Liver (tissue), 9 donors: ENCODE results near the gene RNF144A. TPM values are rescaled to one million over a fixed set of nuclear protein-coding genes. Genes with fewer than 3 reads are reported as not detected.

Experiments used
- DNase-seq: peaks from one replicate; pipeline ENCODE4 v3.0.0-alpha.2; 2017; ENCODE audit warnings: low spot score
- H3K27ac ChIP-seq, 2 donors: one replicate each; pipeline ENCODE4 v1.7.0; 2013; ENCODE audit warnings: inconsistent platforms in 2 of 2, low read length in 2 of 2, control low read depth in 1 of 2, low read depth in 1 of 2, mild to moderate bottlenecking in 1 of 2
- H3K27me3 ChIP-seq, 4 donors: one replicate each; pipeline versions ENCODE4 v1.6.1 to v1.7.0; 2013; ENCODE audit warnings: low read length in 3 of 4, inconsistent platforms in 1 of 4, mild to moderate bottlenecking in 1 of 4, moderate library complexity in 1 of 4; ENCODE audit not compliant: control insufficient read depth in 4 of 4, insufficient read depth in 4 of 4
- H3K36me3 ChIP-seq, 4 donors: one replicate each; pipeline versions ENCODE4 v1.6.1 to v1.7.0; 2013; ENCODE audit warnings: low read length in 3 of 4, mild to moderate bottlenecking in 3 of 4, low read depth in 1 of 4, moderate library complexity in 1 of 4; ENCODE audit not compliant: control insufficient read depth in 4 of 4, insufficient read depth in 3 of 4
- H3K4me1 ChIP-seq, 4 donors: one replicate each; pipeline versions ENCODE4 v1.6.1 to v1.7.0; 2013; ENCODE audit warnings: low read length in 3 of 4, mild to moderate bottlenecking in 3 of 4, moderate library complexity in 1 of 4; ENCODE audit not compliant: control insufficient read depth in 4 of 4, insufficient read depth in 4 of 4
- H3K4me3 ChIP-seq, 3 donors: one replicate each; pipeline versions ENCODE4 v1.6.1 to v1.7.0; 2013; ENCODE audit warnings: low read length in 3 of 3, control low read depth in 1 of 3, low read depth in 1 of 3, mild to moderate bottlenecking in 1 of 3
- H3K9ac ChIP-seq, 2 donors: one replicate each; pipeline ENCODE4 v1.7.0; 2013; ENCODE audit warnings: low read length in 2 of 2, mild to moderate bottlenecking in 2 of 2, moderate library complexity in 2 of 2, control low read depth in 1 of 2, low read depth in 1 of 2
- H3K9me3 ChIP-seq, 4 donors: one replicate each; pipeline versions ENCODE4 v1.6.1 to v1.7.0; 2013; ENCODE audit warnings: low read length in 3 of 4; ENCODE audit not compliant: control insufficient read depth in 4 of 4
- ATF3 ChIP-seq: IDR thresholded peaks from 2 replicates; pipeline ENCODE4 v1.6.1; 2016; ENCODE audit warnings: antibody characterized with exemption
- CTCF ChIP-seq: fragments of 150-350 bp; IDR thresholded peaks from 2 replicates; pipeline ENCODE4 v1.5.1; 2017; ENCODE audit warnings: improper control_type of control experiment, low read depth, low read length; ENCODE audit not compliant: missing input control
- EGR1 ChIP-seq, 2 donors: IDR thresholded peaks; 2 replicates each; pipeline ENCODE4 v1.6.1; 2016 to 2018; ENCODE audit warnings: antibody characterized with exemption in 2 of 2, low read depth in 2 of 2
- FOXA1 ChIP-seq: IDR thresholded peaks from 2 replicates; pipeline ENCODE4 v1.6.1; 2016; ENCODE audit warnings: antibody characterized with exemption
- FOXA2 ChIP-seq: IDR thresholded peaks from 2 replicates; pipeline ENCODE4 v1.6.1; 2016; ENCODE audit warnings: antibody characterized with exemption
- GABPA ChIP-seq, 2 donors: IDR thresholded peaks in 1 of 2; conservative IDR thresholded peaks in 1 of 2; 2 replicates each; pipeline ENCODE4 v1.6.1; 2016; ENCODE audit warnings: antibody characterized with exemption in 2 of 2, mild to moderate bottlenecking in 1 of 2, moderate library complexity in 1 of 2
- HNF4A ChIP-seq, 2 donors: conservative IDR thresholded peaks; 2 replicates each; pipeline ENCODE4 v1.6.1; 2016; ENCODE audit warnings: antibody characterized with exemption in 2 of 2, mild to moderate bottlenecking in 2 of 2
- HNF4G ChIP-seq: IDR thresholded peaks from 2 replicates; pipeline ENCODE4 v1.6.1; 2016; ENCODE audit warnings: antibody characterized with exemption
- JUND ChIP-seq, 2 donors: IDR thresholded peaks; 2 replicates each; pipeline ENCODE4 v1.6.1; 2016; ENCODE audit warnings: antibody characterized with exemption in 2 of 2
- MAX ChIP-seq: IDR thresholded peaks from 2 replicates; pipeline ENCODE4 v1.6.1; 2016; ENCODE audit warnings: antibody characterized with exemption
- NR2F2 ChIP-seq: IDR thresholded peaks from 2 replicates; pipeline ENCODE4 v1.6.1; 2016; ENCODE audit warnings: antibody characterized with exemption
- RAD21 ChIP-seq, 2 donors: IDR thresholded peaks; 2 replicates each; pipeline ENCODE4 v1.6.1; 2016; ENCODE audit warnings: antibody characterized with exemption in 2 of 2, mild to moderate bottlenecking in 2 of 2
- REST ChIP-seq: IDR thresholded peaks from 2 replicates; pipeline ENCODE4 v1.6.1; 2016; ENCODE audit warnings: antibody characterized with exemption, mild to moderate bottlenecking
- RXRA ChIP-seq, 2 donors: IDR thresholded peaks; 2 replicates each; pipeline ENCODE4 v1.6.1; 2017 to 2018; ENCODE audit warnings: antibody characterized with exemption in 2 of 2, mild to moderate bottlenecking in 1 of 2
- SP1 ChIP-seq: IDR thresholded peaks from 2 replicates; pipeline ENCODE4 v1.6.1; 2018; ENCODE audit warnings: antibody characterized with exemption, mild to moderate bottlenecking
- TAF1 ChIP-seq: conservative IDR thresholded peaks from 2 replicates; pipeline ENCODE4 v1.6.1; 2016; ENCODE audit warnings: antibody characterized with exemption, mild to moderate bottlenecking
- YY1 ChIP-seq: IDR thresholded peaks from 2 replicates; pipeline ENCODE4 v1.6.1; 2016; ENCODE audit warnings: antibody characterized with exemption, mild to moderate bottlenecking
- ZBTB33 ChIP-seq: IDR thresholded peaks from 2 replicates; pipeline ENCODE4 v1.6.1; 2016; ENCODE audit warnings: antibody characterized with exemption
- WGBS: extraction: QIAGEN DNeasy Blood & Tissue Kit; methylation state at CpG from one replicate; pipeline ENCODE4 v1.1.7; 2013; 5-methylcytosine and 5-hydroxymethylcytosine counted together
- polyA plus RNA-seq, 2 donors: library from polyadenylated mRNA; stranded (reverse) in 1 of 2; unstranded in 1 of 2; fragments of 200-250 nt in 1 of 2; fragments of >200 nt in 1 of 2; fragmentation: Nextera tagmentation in 1 of 2; extraction: Ambion mirVana in 1 of 2; gene quantifications; one replicate each; pipeline versions ENCODE4 v1.2.1 to v1.2.3, GENCODE V29; 2013 to 2015
- total RNA-seq, 2 donors: library from RNA; depleted of rRNA; stranded (reverse); fragments of >200 nt; gene quantifications; one replicate each; pipeline ENCODE4 v1.2.3, GENCODE V29; 2014
- donor health status: healthy.
- donor health status: healthy.
- donor health status: healthy.
- donor health status: healthy.
- donor health status: healthy.

RNF144A gene
- total and polyA plus RNA-seq, 4 donors, result 1.0 to 10.4 (median 2.3) TPM

GRCh38 chr2:7044253-7045250 lies 127.3 kb downstream of the RNF144A start:
- no peaks in the 10 kb centered on the region for H3K4me1 ChIP-seq
- WGBS, result 78% methylated on average over 17 of the region's 17 CpGs
- H3K27me3 ChIP-seq, result no peaks in the 10 kb centered on the region
- TF ChIP-seq RAD21 (IDR thresholded peaks at IDR 0.05) (peak; percentile 86 to 92), CTCF (peak; percentile 96), HNF4G (no peak)
- H3K36me3 ChIP-seq, result no peaks in the 10 kb centered on the region
- no peaks in the 10 kb centered on the region for H3K9me3 ChIP-seq
- no peak overlapping the region for H3K4me3 ChIP-seq
- no peak overlapping the region for H3K9ac ChIP-seq
- DNase-seq, result peak; percentile 72
- H3K27ac ChIP-seq, result no peak overlapping the region

GRCh38 chr2:7045601-7046590 lies 128.7 kb downstream of the RNF144A start:
- Histone ChIP-seq H3K27ac (no peak overlapping the region), H3K9me3 (no peaks in the 10 kb centered on the region), H3K27me3 (no peaks in the 10 kb centered on the region), H3K9ac (no peak overlapping the region), H3K4me1 (no peaks in the 10 kb centered on the region), H3K36me3 (no peaks in the 10 kb centered on the region), H3K4me3 (no peak overlapping the region)
- TF ChIP-seq TAF1 (no peak), FOXA1 (no peak), JUND (IDR thresholded peaks at IDR 0.05) (no peak), RXRA (IDR thresholded peaks at IDR 0.05) (no peak), REST (no peak), NR2F2 (no peak), FOXA2 (no peak), HNF4A (conservative IDR thresholded peaks at IDR 0.05) (no peak), CTCF (no peak), GABPA (IDR thresholded peaks at IDR 0.05 in 1 of 2, conservative IDR thresholded peaks at IDR 0.05 in 1 of 2) (no peak), ATF3 (no peak), HNF4G (no peak), RAD21 (IDR thresholded peaks at IDR 0.05) (no peak), SP1 (no peak), ZBTB33 (no peak), MAX (no peak), EGR1 (IDR thresholded peaks at IDR 0.05; ENCODE audit: low read depth in 2 of 2) (no peak), YY1 (no peak)
- no peak for DNase-seq
- 86% methylated on average over 15 of the region's 15 CpGs for WGBS
